Neural cell (in vitro differentiated cells): ENCODE data around the gene SIMC1. TPM values are rescaled to one million over a fixed set of nuclear protein-coding genes. Genes with fewer than 3 reads are reported as not detected.

Source experiments
- H2AFZ ChIP-seq: fragments of 200-600, 300-800 bp; sonication (generic), shearing (Covaris generic); 2 replicates; pipeline ENCODE4 v1.6.0; 2014; ENCODE audit warnings: low read depth, mild to moderate bottlenecking, antibody characterized with exemption, low read length, moderate library complexity
- H3F3A ChIP-seq: fragments of 200-600 bp; shearing (Covaris generic); 2 replicates; pipeline ENCODE4 v1.6.1; 2016; ENCODE audit warnings: mild to moderate bottlenecking, moderate library complexity, mixed read lengths, antibody characterized with exemption, low read length; ENCODE audit not compliant: insufficient read depth, poor library complexity, severe bottlenecking
- H3K27ac ChIP-seq: fragments of 200-600, 300-800 bp; sonication (generic), shearing (Covaris generic); 2 replicates; pipeline ENCODE4 v1.5.1; 2014; ENCODE audit warnings: mild to moderate bottlenecking, low read length, moderate library complexity
- H3K27me3 ChIP-seq: fragments of 300-800, 200-600 bp; sonication (generic), shearing (Covaris generic); 2 replicates; pipeline ENCODE4 v1.6.0; 2014; ENCODE audit warnings: mild to moderate bottlenecking, low read depth, low read length, moderate library complexity; ENCODE audit not compliant: insufficient read depth
- H3K36me3 ChIP-seq: fragments of 300-800, 200-600 bp; sonication (generic), shearing (Covaris generic); 2 replicates; pipeline ENCODE4 v1.5.1; 2014; ENCODE audit warnings: mild to moderate bottlenecking, antibody characterized with exemption, low read length, moderate library complexity; ENCODE audit not compliant: insufficient read depth
- H3K4me2 ChIP-seq: fragments of 300-800, 200-600 bp; sonication (generic), shearing (Covaris generic); 2 replicates; pipeline ENCODE4 v1.6.0; 2014; ENCODE audit warnings: mild to moderate bottlenecking, low read length
- H3K4me3 ChIP-seq: fragments of 300-800, 200-600 bp; sonication (generic), shearing (Covaris generic); 2 replicates; pipeline ENCODE4 v1.5.1; 2014; ENCODE audit warnings: mild to moderate bottlenecking, low read length, moderate library complexity
- H3K79me2 ChIP-seq: fragments of 200-600 bp; shearing (Covaris generic); replicated peaks from 2 replicates; pipeline ENCODE4 v1.6.0; 2014; ENCODE audit warnings: mild to moderate bottlenecking, low read length, moderate library complexity; ENCODE audit not compliant: insufficient read depth
- H3K9ac ChIP-seq: fragments of 300-800, 200-600 bp; sonication (generic), shearing (Covaris generic); 2 replicates; pipeline ENCODE4 v1.6.1; 2016; ENCODE audit warnings: mild to moderate bottlenecking, low read length, mixed read lengths
- H3K9me2 ChIP-seq: fragments of 200-600 bp; shearing (Covaris generic); 2 replicates; pipeline ENCODE4 v1.6.1; 2016; ENCODE audit warnings: mild to moderate bottlenecking, low read length, mixed read lengths; ENCODE audit not compliant: insufficient read depth
- H3K9me3 ChIP-seq: fragments of 200-600, 300-800 bp; sonication (generic), shearing (Covaris generic); 2 replicates; pipeline ENCODE4 v1.6.1; 2016; ENCODE audit warnings: mild to moderate bottlenecking, mixed run types, low read length, moderate library complexity, mixed read lengths
- H4K20me1 ChIP-seq: fragments of 200-600 bp; shearing (Covaris generic); 2 replicates; pipeline ENCODE4 v1.6.1; 2016; ENCODE audit warnings: mild to moderate bottlenecking, mixed run types; ENCODE audit not compliant: insufficient read depth
- EP300 ChIP-seq: fragments of 450-650 bp; conservative IDR thresholded peaks from 2 replicates; pipeline ENCODE4 v1.6.1; 2014; ENCODE audit warnings: antibody characterized with exemption, mild to moderate bottlenecking, moderate library complexity; ENCODE audit not compliant: poor library complexity, severe bottlenecking
- EZH2 ChIP-seq: fragments of 200-600, 300-800 bp; shearing (Covaris generic), sonication (generic); IDR thresholded peaks from 2 replicates; pipeline ENCODE4 v1.6.1; 2014; ENCODE audit warnings: antibody characterized with exemption, low read length, borderline replicate concordance, mild to moderate bottlenecking; ENCODE audit not compliant: insufficient read depth, poor library complexity, severe bottlenecking
- MXI1 ChIP-seq: fragments of 450-650 bp; conservative IDR thresholded peaks from 2 replicates; pipeline ENCODE4 v1.6.1; 2014; ENCODE audit warnings: antibody characterized with exemption, mild to moderate bottlenecking; ENCODE audit not compliant: poor library complexity, severe bottlenecking
- POLR2AphosphoS5 ChIP-seq: IDR thresholded peaks from 2 replicates; pipeline ENCODE4 v1.6.1; 2012
- RAD21 ChIP-seq: fragments of 450-650 bp; conservative IDR thresholded peaks from 2 replicates; pipeline ENCODE4 v1.6.1; 2014; ENCODE audit warnings: antibody characterized with exemption, mild to moderate bottlenecking, moderate library complexity
- SMC3 ChIP-seq: fragments of 450-650 bp; conservative IDR thresholded peaks from 2 replicates; pipeline ENCODE4 v1.6.1; 2014; ENCODE audit warnings: antibody characterized with exemption, mild to moderate bottlenecking, moderate library complexity; ENCODE audit not compliant: poor library complexity
- TAF1 ChIP-seq: IDR thresholded peaks from 2 replicates; pipeline ENCODE4 v1.6.1; 2012; ENCODE audit warnings: low read depth
- polyA plus RNA-seq: library from polyadenylated mRNA; depleted of rRNA; stranded (reverse); fragments of >200 nt; gene quantifications from 2 replicates; pipeline ENCODE4 v1.2.3, GENCODE V29; 2014
- TF ChIP-seq, protein P1 (sequence below): IDR thresholded peaks from 2 replicates; pipeline ENCODE4 v1.6.1; 2012; ENCODE audit warnings: borderline replicate concordance
- TF ChIP-seq, protein P2 (sequence below): fragments of 450-650 bp; IDR thresholded peaks from 2 replicates; pipeline ENCODE4 v1.5.1; 2014; ENCODE audit warnings: antibody characterized with exemption, mild to moderate bottlenecking, moderate library complexity; ENCODE audit not compliant: poor library complexity, severe bottlenecking

SIMC1 gene
- polyA plus RNA-seq, 1 donor from 2014 or later: 20.7 TPM

DNA sequence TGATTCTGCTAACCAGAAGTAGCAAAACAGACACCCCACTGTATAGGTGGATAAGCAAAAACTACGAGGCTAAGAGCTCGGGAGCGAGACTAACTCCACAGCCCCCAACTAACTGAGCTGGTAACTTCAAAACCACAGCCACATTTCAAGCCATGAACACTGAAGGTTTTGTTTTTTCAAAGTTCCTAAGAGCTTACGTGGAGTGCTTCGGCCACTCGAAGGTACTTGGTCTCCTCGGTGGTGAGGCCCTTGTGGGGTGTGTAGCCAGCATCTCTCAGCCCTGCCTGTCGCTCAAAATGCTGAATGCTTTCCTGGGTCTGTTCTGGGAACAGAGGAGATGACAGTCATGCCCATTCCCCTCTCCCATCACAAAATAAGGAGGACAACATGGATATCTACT is 112.2 kb downstream of the SIMC1 start:
- no peaks in the 10 kb centered on the region for H3K9me3 ChIP-seq
- no peak for TF ChIP-seq TAF1
- H3K27me3 ChIP-seq: no peaks in the 10 kb centered on the region
- H3K36me3 ChIP-seq: no peaks in the 10 kb centered on the region
- no peak overlapping the region for H3K9ac ChIP-seq
- no peak overlapping the region for H2AFZ ChIP-seq
- no peak overlapping the region for H3K4me2 ChIP-seq
- H3K9me2 ChIP-seq: no peaks in the 10 kb centered on the region
- no peak overlapping the region for H3K4me3 ChIP-seq
- H4K20me1 ChIP-seq: no peaks in the 10 kb centered on the region
- peaks cover 19% of the 10 kb centered on the region for H3K79me2 ChIP-seq
- H3K27ac ChIP-seq: no peak overlapping the region
- H3F3A ChIP-seq: no peaks in the 10 kb centered on the region

DNA sequence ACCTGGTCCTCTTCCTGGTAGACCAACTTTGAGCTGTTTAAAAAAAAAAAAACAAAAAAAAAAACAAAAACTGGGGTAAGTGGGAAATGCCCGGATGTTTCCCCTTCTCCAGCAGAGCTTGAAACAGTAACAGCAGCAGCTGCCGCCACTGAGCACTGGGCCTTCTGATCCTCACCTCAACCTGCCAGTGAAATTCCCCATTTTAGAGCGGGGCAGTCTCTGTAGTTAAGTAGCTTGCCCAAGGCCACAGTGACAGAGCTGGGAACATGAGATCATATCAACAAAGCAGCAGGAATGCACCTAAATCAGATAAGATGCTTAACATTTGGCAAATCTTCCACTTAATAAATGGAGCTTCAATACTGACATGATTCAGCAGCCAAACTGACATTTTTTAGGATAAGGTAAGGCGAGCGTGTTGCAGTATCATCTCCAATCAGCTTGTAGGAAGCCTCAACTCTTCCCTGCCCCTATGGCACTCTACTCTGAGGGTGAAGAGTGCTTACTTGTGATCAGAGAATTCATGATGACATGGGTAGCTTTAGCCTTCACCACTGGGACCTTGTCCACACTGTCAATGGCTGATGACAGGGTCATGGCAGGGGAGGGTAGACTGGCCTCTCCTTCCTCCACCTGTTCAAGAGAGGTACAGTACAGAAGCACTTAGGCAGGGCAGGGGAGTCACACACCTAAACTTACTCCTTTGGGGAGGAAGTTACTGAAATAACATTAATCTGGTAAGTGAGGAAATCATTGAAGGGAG is 114.1 kb downstream of the SIMC1 start:
- H3K9ac ChIP-seq: no peak overlapping the region

DNA sequence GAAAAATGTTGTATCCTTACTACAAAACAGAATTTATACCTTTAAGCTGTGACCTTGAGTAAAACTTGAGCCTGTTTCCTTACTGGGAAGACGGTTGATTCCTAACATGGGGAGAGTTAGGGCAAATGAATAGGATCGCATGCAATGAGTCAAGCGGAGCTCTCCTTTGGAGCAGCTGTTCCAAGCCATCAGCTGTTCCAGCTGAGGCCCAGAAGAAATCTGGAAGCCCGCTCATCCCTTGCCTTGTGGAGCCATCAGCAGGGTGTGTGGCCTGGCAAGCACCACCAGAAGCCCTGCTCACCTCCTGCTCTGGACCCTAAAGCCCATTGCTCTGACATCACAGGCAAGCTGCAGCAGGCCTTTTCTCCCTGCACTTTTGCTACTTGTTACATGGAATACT is 115.3 kb downstream of the SIMC1 start:
- Histone ChIP-seq H3K27me3 (no peaks in the 10 kb centered on the region), H3K27ac (no peak overlapping the region), H3F3A (no peaks in the 10 kb centered on the region), H3K4me3 (no peak overlapping the region), H3K9me2 (no peaks in the 10 kb centered on the region), H4K20me1 (no peaks in the 10 kb centered on the region), H3K79me2 (peaks cover 44% of the 10 kb centered on the region), H3K9me3 (no peaks in the 10 kb centered on the region), H3K9ac (no peak overlapping the region), H3K4me2 (no peak overlapping the region), H2AFZ (no peak overlapping the region), H3K36me3 (no peaks in the 10 kb centered on the region)
- TF ChIP-seq EZH2: no peak
- no peak for TF ChIP-seq POLR2AphosphoS5
- TF ChIP-seq, protein P1, sequence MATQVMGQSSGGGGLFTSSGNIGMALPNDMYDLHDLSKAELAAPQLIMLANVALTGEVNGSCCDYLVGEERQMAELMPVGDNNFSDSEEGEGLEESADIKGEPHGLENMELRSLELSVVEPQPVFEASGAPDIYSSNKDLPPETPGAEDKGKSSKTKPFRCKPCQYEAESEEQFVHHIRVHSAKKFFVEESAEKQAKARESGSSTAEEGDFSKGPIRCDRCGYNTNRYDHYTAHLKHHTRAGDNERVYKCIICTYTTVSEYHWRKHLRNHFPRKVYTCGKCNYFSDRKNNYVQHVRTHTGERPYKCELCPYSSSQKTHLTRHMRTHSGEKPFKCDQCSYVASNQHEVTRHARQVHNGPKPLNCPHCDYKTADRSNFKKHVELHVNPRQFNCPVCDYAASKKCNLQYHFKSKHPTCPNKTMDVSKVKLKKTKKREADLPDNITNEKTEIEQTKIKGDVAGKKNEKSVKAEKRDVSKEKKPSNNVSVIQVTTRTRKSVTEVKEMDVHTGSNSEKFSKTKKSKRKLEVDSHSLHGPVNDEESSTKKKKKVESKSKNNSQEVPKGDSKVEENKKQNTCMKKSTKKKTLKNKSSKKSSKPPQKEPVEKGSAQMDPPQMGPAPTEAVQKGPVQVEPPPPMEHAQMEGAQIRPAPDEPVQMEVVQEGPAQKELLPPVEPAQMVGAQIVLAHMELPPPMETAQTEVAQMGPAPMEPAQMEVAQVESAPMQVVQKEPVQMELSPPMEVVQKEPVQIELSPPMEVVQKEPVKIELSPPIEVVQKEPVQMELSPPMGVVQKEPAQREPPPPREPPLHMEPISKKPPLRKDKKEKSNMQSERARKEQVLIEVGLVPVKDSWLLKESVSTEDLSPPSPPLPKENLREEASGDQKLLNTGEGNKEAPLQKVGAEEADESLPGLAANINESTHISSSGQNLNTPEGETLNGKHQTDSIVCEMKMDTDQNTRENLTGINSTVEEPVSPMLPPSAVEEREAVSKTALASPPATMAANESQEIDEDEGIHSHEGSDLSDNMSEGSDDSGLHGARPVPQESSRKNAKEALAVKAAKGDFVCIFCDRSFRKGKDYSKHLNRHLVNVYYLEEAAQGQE: no peak
- TF ChIP-seq EP300: no peak
- no peak for TF ChIP-seq SMC3
- TF ChIP-seq, protein P2, sequence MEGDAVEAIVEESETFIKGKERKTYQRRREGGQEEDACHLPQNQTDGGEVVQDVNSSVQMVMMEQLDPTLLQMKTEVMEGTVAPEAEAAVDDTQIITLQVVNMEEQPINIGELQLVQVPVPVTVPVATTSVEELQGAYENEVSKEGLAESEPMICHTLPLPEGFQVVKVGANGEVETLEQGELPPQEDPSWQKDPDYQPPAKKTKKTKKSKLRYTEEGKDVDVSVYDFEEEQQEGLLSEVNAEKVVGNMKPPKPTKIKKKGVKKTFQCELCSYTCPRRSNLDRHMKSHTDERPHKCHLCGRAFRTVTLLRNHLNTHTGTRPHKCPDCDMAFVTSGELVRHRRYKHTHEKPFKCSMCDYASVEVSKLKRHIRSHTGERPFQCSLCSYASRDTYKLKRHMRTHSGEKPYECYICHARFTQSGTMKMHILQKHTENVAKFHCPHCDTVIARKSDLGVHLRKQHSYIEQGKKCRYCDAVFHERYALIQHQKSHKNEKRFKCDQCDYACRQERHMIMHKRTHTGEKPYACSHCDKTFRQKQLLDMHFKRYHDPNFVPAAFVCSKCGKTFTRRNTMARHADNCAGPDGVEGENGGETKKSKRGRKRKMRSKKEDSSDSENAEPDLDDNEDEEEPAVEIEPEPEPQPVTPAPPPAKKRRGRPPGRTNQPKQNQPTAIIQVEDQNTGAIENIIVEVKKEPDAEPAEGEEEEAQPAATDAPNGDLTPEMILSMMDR: no peak
- no peak for TF ChIP-seq TAF1
- no peak for TF ChIP-seq RAD21
- TF ChIP-seq MXI1: no peak

More for the DNA sequence above, 114.1 kb downstream of the SIMC1 start:
- no peak overlapping the region for H3K4me3 ChIP-seq
- H3K27me3 ChIP-seq: no peaks in the 10 kb centered on the region
- no peak overlapping the region for H3K27ac ChIP-seq
- TF ChIP-seq TAF1: no peak
- H3K79me2 ChIP-seq: peaks cover 34% of the 10 kb centered on the region
- H4K20me1 ChIP-seq: no peaks in the 10 kb centered on the region
- H3K9me3 ChIP-seq: no peaks in the 10 kb centered on the region
- H3K9me2 ChIP-seq: no peaks in the 10 kb centered on the region
- H3F3A ChIP-seq: no peaks in the 10 kb centered on the region
- H3K36me3 ChIP-seq: no peaks in the 10 kb centered on the region
- no peak overlapping the region for H2AFZ ChIP-seq
- H3K4me2 ChIP-seq: no peak overlapping the region
